ENCODE results near the gene S100A7. TPM values are rescaled to one million over a fixed set of nuclear protein-coding genes. Genes with fewer than 3 reads are reported as not detected.
A peak's percentile ranks its signal among the peaks of the same experiment; 100 is the strongest.

S100A7 gene
- total and polyA plus RNA-seq, 9 of the 15 experiments (the other 6 are each of a cell fraction or from before 2014, with no cell fraction given) = not detected

- peak; percentile 89 for TF ChIP-seq REST (IDR thresholded peaks at IDR 0.05; ENCODE audit: borderline replicate concordance)
- no peak for TF ChIP-seq REST (CRISPR knock-in tag; IDR thresholded peaks at IDR 0.05; ENCODE audit: low read depth)
- 0 out of 2 replicates have a peak, but pooled peaks have one; percentile 28 for TF ChIP-seq KLF16 (IDR thresholded peaks at IDR 0.05)
- no peak for TF ChIP-seq ZNF232 (CRISPR knock-in tag; IDR thresholded peaks at IDR 0.05)
- TF ChIP-seq HBP1 (CRISPR knock-in tag; IDR thresholded peaks at IDR 0.05) = peak; percentile 61; the same call in 1 of the 2 replicates
- TF ChIP-seq THRB (CRISPR knock-in tag; conservative IDR thresholded peaks at IDR 0.05) = peak; percentile 48; the same call in 1 of the 2 replicates
- TF ChIP-seq ARID2 (IDR thresholded peaks at IDR 0.05) = peak; percentile 96
- peak; percentile 62; the same call in 1 of the 2 replicates for TF ChIP-seq MEF2A (IDR thresholded peaks at IDR 0.05; ENCODE audit: control insufficient read depth, low read depth, low read length)
- TF ChIP-seq RAD21 (CRISPR knock-in tag; conservative IDR thresholded peaks at IDR 0.05 in 1 of 2, IDR thresholded peaks at IDR 0.05 in 1 of 2) = peak; percentile 93 to 98
- TF ChIP-seq PHB2 (IDR thresholded peaks at IDR 0.05; ENCODE audit: low read depth) = no peak
- TF ChIP-seq PRDM10 (IDR thresholded peaks at IDR 0.05; ENCODE audit: partially characterized antibody) = peak; percentile 81
Measured at GRCh38 chr1:153494976-153495535, 34.6 kb upstream of the S100A7 start (continued).

Data from K562 (cell line).